Neural progenitor cell (in vitro differentiated cells): Measurements from ENCODE around the gene BNIPL. TPM values are rescaled to one million over a fixed set of nuclear protein-coding genes. Genes with fewer than 3 reads are reported as not detected.

Experiments
- DNase-seq: peaks from one replicate; pipeline ENCODE4 v3.0.0-alpha.2; 2016; ENCODE audit warnings: low spot score
- H2AFZ ChIP-seq: fragments of 200-600 bp; sonication (generic); replicated peaks from 2 replicates; pipeline ENCODE4 v1.6.1; 2016; ENCODE audit warnings: antibody characterized with exemption
- H3F3A ChIP-seq: fragments of 200-600 bp; sonication (generic); 2 replicates; pipeline ENCODE4 v1.6.1; 2016; ENCODE audit warnings: antibody characterized with exemption, low read depth
- H3K27ac ChIP-seq: fragments of 200-600 bp; sonication (generic); 2 replicates; pipeline ENCODE4 v1.5.1; 2016; ENCODE audit warnings: mild to moderate bottlenecking
- H3K27me3 ChIP-seq: fragments of 200-600 bp; sonication (generic); 2 replicates; pipeline ENCODE4 v1.6.1; 2016; ENCODE audit warnings: mild to moderate bottlenecking, moderate library complexity
- H3K36me3 ChIP-seq: fragments of 200-600 bp; sonication (generic); 2 replicates; pipeline ENCODE4 v1.5.1; 2016
- H3K4me1 ChIP-seq: fragments of 200-600 bp; sonication (generic); 2 replicates; pipeline ENCODE4 v1.6.1; 2016; ENCODE audit warnings: mixed run types
- H3K4me2 ChIP-seq: fragments of 200-600 bp; sonication (generic); 2 replicates; pipeline ENCODE4 v1.6.1; 2016
- H3K4me3 ChIP-seq: fragments of 200-600 bp; sonication (generic); 2 replicates; pipeline ENCODE4 v1.5.1; 2016
- H3K79me2 ChIP-seq: fragments of 200-600 bp; sonication (generic); 2 replicates; pipeline ENCODE4 v1.6.1; 2016; ENCODE audit warnings: low read depth
- H3K9ac ChIP-seq: fragments of 200-600 bp; sonication (generic); 2 replicates; pipeline ENCODE4 v1.6.1; 2016
- H3K9me3 ChIP-seq: fragments of 200-600 bp; sonication (generic); 2 replicates; pipeline ENCODE4 v1.5.1; 2016; ENCODE audit warnings: low read depth
- H4K20me1 ChIP-seq: fragments of 200-600 bp; sonication (generic); 2 replicates; pipeline ENCODE4 v1.6.1; 2016; ENCODE audit warnings: low read depth
- H3K27ac Mint-ChIP-seq: 3 replicates; pipeline ENCODE4 v1.8.0; 2021; ENCODE audit warnings: mixed read lengths
- H3K27me3 Mint-ChIP-seq: 2 replicates; pipeline ENCODE4 v1.8.0; 2022; ENCODE audit warnings: low read depth, mild to moderate bottlenecking, inconsistent platforms, moderate library complexity, mixed read lengths; ENCODE audit not compliant: insufficient read depth
- H3K36me3 Mint-ChIP-seq: 3 replicates; pipeline ENCODE4 v1.8.0; 2021; ENCODE audit warnings: mixed read lengths
- H3K4me1 Mint-ChIP-seq: 3 replicates; pipeline ENCODE4 v1.8.0; 2021; ENCODE audit warnings: mixed read lengths
- H3K4me3 Mint-ChIP-seq: 3 replicates; pipeline ENCODE4 v1.8.0; 2021; ENCODE audit warnings: mild to moderate bottlenecking, moderate library complexity, mixed read lengths
- H3K9me3 Mint-ChIP-seq: 3 replicates; pipeline ENCODE4 v1.8.0; 2020; ENCODE audit warnings: mixed read lengths
- CTCF ChIP-seq: fragments of 200-600 bp; sonication (generic); IDR thresholded peaks from 2 replicates; pipeline ENCODE4 v1.5.1; 2017; ENCODE audit warnings: antibody characterized with exemption, mild to moderate bottlenecking
- EZH2 ChIP-seq: fragments of 200-600 bp; sonication (generic); IDR thresholded peaks from 2 replicates; pipeline ENCODE4 v1.6.1; 2017; ENCODE audit warnings: antibody characterized with exemption, mild to moderate bottlenecking, moderate library complexity
- EZH2phosphoT487 ChIP-seq: fragments of 200-600 bp; sonication (generic); IDR thresholded peaks from 2 replicates; pipeline ENCODE4 v1.6.1; 2017; ENCODE audit warnings: antibody characterized with exemption
- total RNA-seq: library from RNA; depleted of rRNA; stranded (reverse); fragments of >200 nt; gene quantifications from 2 replicates; pipeline ENCODE4 v1.2.3, GENCODE V29; 2015; ENCODE audit warnings: low replicate concordance

Gene BNIPL
- total RNA-seq, 1 donor from 2014 or later: 0.97 TPM

- Mint-ChIP-seq H3K4me3 (no peak overlapping the region), H3K27me3 (peaks cover 3% of the 10 kb centered on the region), H3K9me3 (no peaks in the 10 kb centered on the region), H3K4me1 (peaks cover 18% of the 10 kb centered on the region), H3K27ac (no peak overlapping the region), H3K36me3 (peaks cover 18% of the 10 kb centered on the region)
- H3K9me3 ChIP-seq: no peaks in the 10 kb centered on the region
- no peak overlapping the region for H3K4me2 ChIP-seq
- no peak overlapping the region for H3K4me3 ChIP-seq
- no peaks in the 10 kb centered on the region for H4K20me1 ChIP-seq
- H3K79me2 ChIP-seq: no peaks in the 10 kb centered on the region
- no peak for DNase-seq
- TF ChIP-seq CTCF (no peak), EZH2phosphoT487 (no peak), EZH2 (no peak)
- H3K36me3 ChIP-seq: no peaks in the 10 kb centered on the region
- H3K4me1 ChIP-seq: peaks cover 3% of the 10 kb centered on the region
- no peaks in the 10 kb centered on the region for H3F3A ChIP-seq
- H3K9ac ChIP-seq: no peak overlapping the region
- H3K27ac ChIP-seq: no peak overlapping the region
- H3K27me3 ChIP-seq: no peaks in the 10 kb centered on the region
- no peak overlapping the region for H2AFZ ChIP-seq
Observed at GRCh38 chr1:150999926-151000325, 36.5 kb upstream of the BNIPL start.

GRCh38 chr1:151000408-151000807 is 36.0 kb upstream of the BNIPL start:
- Histone ChIP-seq H3K27me3 (no peaks in the 10 kb centered on the region), H3K4me3 (no peak overlapping the region), H3F3A (no peaks in the 10 kb centered on the region), H3K9ac (no peak overlapping the region), H3K27ac (no peak overlapping the region), H3K4me2 (no peak overlapping the region), H3K9me3 (no peaks in the 10 kb centered on the region), H2AFZ (no peak overlapping the region), H4K20me1 (no peaks in the 10 kb centered on the region), H3K79me2 (no peaks in the 10 kb centered on the region), H3K4me1 (peaks cover 3% of the 10 kb centered on the region), H3K36me3 (no peaks in the 10 kb centered on the region)
- Mint-ChIP-seq H3K36me3 (peaks cover 18% of the 10 kb centered on the region), H3K27me3 (peaks cover 3% of the 10 kb centered on the region), H3K27ac (no peak overlapping the region), H3K4me3 (no peak overlapping the region), H3K9me3 (no peaks in the 10 kb centered on the region), H3K4me1 (peaks cover 20% of the 10 kb centered on the region)
- TF ChIP-seq EZH2phosphoT487 (no peak), CTCF (no peak), EZH2 (no peak)
- no peak for DNase-seq

GRCh38 chr1:151001602-151002001 is 34.8 kb upstream of the BNIPL start:
- H3K9me3 ChIP-seq: no peaks in the 10 kb centered on the region
- H3K36me3 ChIP-seq: no peaks in the 10 kb centered on the region
- DNase-seq: no peak
- no peak overlapping the region for H3K4me3 ChIP-seq
- H3K27me3 ChIP-seq: no peaks in the 10 kb centered on the region
- peaks cover 10% of the 10 kb centered on the region for H3F3A ChIP-seq
- Mint-ChIP-seq H3K27ac (no peak overlapping the region), H3K4me3 (no peak overlapping the region), H3K9me3 (no peaks in the 10 kb centered on the region), H3K4me1 (peaks cover 26% of the 10 kb centered on the region), H3K36me3 (peaks cover 18% of the 10 kb centered on the region), H3K27me3 (peaks cover 3% of the 10 kb centered on the region)
- H3K27ac ChIP-seq: no peak overlapping the region
- H3K4me2 ChIP-seq: no peak overlapping the region
- TF ChIP-seq EZH2 (no peak), EZH2phosphoT487 (no peak), CTCF (no peak)
- H4K20me1 ChIP-seq: no peaks in the 10 kb centered on the region
- H3K4me1 ChIP-seq: peaks cover 6% of the 10 kb centered on the region
- no peaks in the 10 kb centered on the region for H3K79me2 ChIP-seq
- H3K9ac ChIP-seq: no peak overlapping the region
- H2AFZ ChIP-seq: no peak overlapping the region
